ENCODE measurements around the gene SLC8A1. TPM values are rescaled to one million over a fixed set of nuclear protein-coding genes. Genes with fewer than 3 reads are reported as not detected.

Gene SLC8A1
- total RNA-seq, 1 experiment from 2014 or later: 1.7 TPM

- Histone ChIP-seq H3T11ph (ENCODE audit: low read length) (no peak overlapping the region), H3K9me3 (ENCODE audit: control insufficient read depth, low read depth, low read length) (no peaks in the 10 kb centered on the region), H2BK12ac (ENCODE audit: insufficient read length, low read depth, low read length) (no peak overlapping the region), H2AFZ (ENCODE audit: low read length) (no peak overlapping the region), H4K8ac (replicated peaks; ENCODE audit: insufficient read length, low read depth, low read length) (no peak overlapping the region), H4K20me1 (ENCODE audit: control insufficient read depth, insufficient read depth, insufficient read length) (no peaks in the 10 kb centered on the region), H3K27ac (ENCODE audit: insufficient read length, low read depth, low read length) (no peak overlapping the region), H4K91ac (ENCODE audit: insufficient read length, low read depth, low read length) (no peak overlapping the region), H2BK120ac (ENCODE audit: low read depth, low read length, poor library complexity, severe bottlenecking) (no peak overlapping the region), H3K18ac (ENCODE audit: insufficient read length, low read depth, low read length) (no peak overlapping the region), H3K9ac (ENCODE audit: extremely low read depth, insufficient read length, low read length) (no peak overlapping the region), H4K5ac (ENCODE audit: insufficient read length, low read depth, low read length) (no peak overlapping the region), H3K23me2 (ENCODE audit: insufficient read length, low read depth, low read length, poor library complexity, severe bottlenecking) (no peaks in the 10 kb centered on the region), H3K4me1 (ENCODE audit: insufficient read depth, low read length) (no peaks in the 10 kb centered on the region), H3K56ac (ENCODE audit: insufficient read length, low read depth, low read length) (no peak overlapping the region), H2BK15ac (ENCODE audit: low read depth, low read length) (no peak overlapping the region), H2BK20ac (ENCODE audit: low read depth, low read length, poor library complexity, severe bottlenecking) (no peak overlapping the region), H3K14ac (ENCODE audit: insufficient read depth, low read length) (no peak overlapping the region), H3K4ac (ENCODE audit: low read depth, low read length) (no peak overlapping the region), H3K79me2 (ENCODE audit: insufficient read depth, low read length) (no peaks in the 10 kb centered on the region), H3K23ac (ENCODE audit: insufficient read length, low read depth, low read length) (no peak overlapping the region), H2AK5ac (ENCODE audit: insufficient read length, low read length) (no peak overlapping the region), H3K27me3 (ENCODE audit: insufficient read depth, low read length) (no peaks in the 10 kb centered on the region), H3K79me1 (ENCODE audit: insufficient read depth, low read depth, low read length, poor library complexity, severe bottlenecking) (no peaks in the 10 kb centered on the region), H3K4me2 (ENCODE audit: insufficient read depth, insufficient read length, low read length) (no peak overlapping the region), H2BK5ac (ENCODE audit: insufficient read length, low read length) (no peak overlapping the region)
- Mint-ChIP-seq H3K4me1 (peaks cover 4 to 11% of the 10 kb centered on the region in 2 experiments), H3K9me3 (peaks cover 0 to 3% of the 10 kb centered on the region in 2 experiments; a peak in 3 of 5 replicates), H3K27ac (no peak overlapping the region), H3K27me3 (ENCODE audit: low read depth) (no peaks in the 10 kb centered on the region), H3K4me3 (no peak overlapping the region), H3K36me3 (ENCODE audit: insufficient read depth in 1 of 3, low read depth in 3 of 3) (peaks cover 0 to 7% (median 0%) of the 10 kb centered on the region in 3 experiments; a peak in 1 of 7 replicates)
- no peak for DNase-seq
- no CpG with 5 or more reads among the region's 2 CpGs for WGBS (ENCODE audit: extremely low coverage, insufficient read length, low lambda C conversion rate)
- no peak for TF ChIP-seq CTCF (conservative IDR thresholded peaks at IDR 0.05)
Measured at GRCh38 chr2:40487602-40488001, 35.7 kb upstream of the SLC8A1 start.

Measured in H9 (cell line).